Measurements from ENCODE around the gene ZMYND10. TPM values are rescaled to one million over a fixed set of nuclear protein-coding genes. Genes with fewer than 3 reads are reported as not detected.

Gene ZMYND10
- total RNA-seq, 1 experiment from 2014 or later, result 1.4 TPM

- H3K4me1 Mint-ChIP-seq, result peaks cover 18 to 19% of the 10 kb centered on the region in 2 experiments
- no peak overlapping the region for H3K14ac ChIP-seq (ENCODE audit: insufficient read depth, low read length)
- H3K23me2 ChIP-seq (ENCODE audit: insufficient read length, low read depth, low read length, poor library complexity, severe bottlenecking), result peaks cover 19% of the 10 kb centered on the region
- no CpG with 5 or more reads among the region's 14 CpGs for WGBS (ENCODE audit: extremely low coverage, insufficient read length, low lambda C conversion rate)
- H3K9me3 ChIP-seq (ENCODE audit: control insufficient read depth, low read depth, low read length), result no peaks in the 10 kb centered on the region
- TF ChIP-seq CTCF (conservative IDR thresholded peaks at IDR 0.05), result peak; percentile 71
- H2AFZ ChIP-seq (ENCODE audit: low read length), result no peak overlapping the region
- H3K27ac Mint-ChIP-seq, result no peak overlapping the region; a peak in 1 of 7 replicates
- H3K4me2 ChIP-seq (ENCODE audit: insufficient read depth, insufficient read length, low read length), result no peak overlapping the region
- no peaks in the 10 kb centered on the region for H3K9me3 Mint-ChIP-seq
- H3K9ac ChIP-seq (ENCODE audit: extremely low read depth, insufficient read length, low read length), result no peak overlapping the region
- H3K56ac ChIP-seq (ENCODE audit: insufficient read length, low read depth, low read length), result no peak overlapping the region
- H3K23ac ChIP-seq (ENCODE audit: insufficient read length, low read depth, low read length), result no peak overlapping the region
- no peak overlapping the region for H2BK20ac ChIP-seq (ENCODE audit: low read depth, low read length, poor library complexity, severe bottlenecking)
- no peak overlapping the region for H3T11ph ChIP-seq (ENCODE audit: low read length)
- no peak overlapping the region for H2BK15ac ChIP-seq (ENCODE audit: low read depth, low read length)
- H3K79me2 ChIP-seq (ENCODE audit: insufficient read depth, low read length), result no peaks in the 10 kb centered on the region
- no peak overlapping the region for H4K5ac ChIP-seq (ENCODE audit: insufficient read length, low read depth, low read length)
- peaks cover 6 to 15% (median 7%) of the 10 kb centered on the region in 3 experiments; a peak in 6 of 7 replicates for H3K36me3 Mint-ChIP-seq (ENCODE audit: insufficient read depth in 1 of 3, low read depth in 3 of 3)
- H2BK120ac ChIP-seq (ENCODE audit: low read depth, low read length, poor library complexity, severe bottlenecking), result no peak overlapping the region
- no peak overlapping the region for H2BK5ac ChIP-seq (ENCODE audit: insufficient read length, low read length)
- DNase-seq, result peak; percentile 60
- peaks cover 38% of the 10 kb centered on the region for H3K27me3 Mint-ChIP-seq (ENCODE audit: low read depth)
- H3K27me3 ChIP-seq (ENCODE audit: insufficient read depth, low read length), result peaks cover 6% of the 10 kb centered on the region; the same call in 1 of the 2 replicates
- no peak overlapping the region for H3K4ac ChIP-seq (ENCODE audit: low read depth, low read length)
- H3K4me1 ChIP-seq (ENCODE audit: insufficient read depth, low read length), result no peaks in the 10 kb centered on the region; the same call in 1 of the 2 replicates
- H3K18ac ChIP-seq (ENCODE audit: insufficient read length, low read depth, low read length), result no peak overlapping the region
- H2AK5ac ChIP-seq (ENCODE audit: insufficient read length, low read length), result no peak overlapping the region
- peak overlapping the region in 1 of 2 experiments; percentile 14; a peak in 1 of 5 replicates for H3K4me3 Mint-ChIP-seq
- H4K8ac ChIP-seq (replicated peaks; ENCODE audit: insufficient read length, low read depth, low read length), result no peak overlapping the region
- H4K20me1 ChIP-seq (ENCODE audit: control insufficient read depth, insufficient read depth, insufficient read length), result no peaks in the 10 kb centered on the region
- H3K79me1 ChIP-seq (ENCODE audit: insufficient read depth, low read depth, low read length, poor library complexity, severe bottlenecking), result no peaks in the 10 kb centered on the region
- no peak overlapping the region for H2BK12ac ChIP-seq (ENCODE audit: insufficient read length, low read depth, low read length)
- H3K27ac ChIP-seq (ENCODE audit: insufficient read length, low read depth, low read length), result no peak overlapping the region
- H4K91ac ChIP-seq (ENCODE audit: insufficient read length, low read depth, low read length), result no peak overlapping the region
Observed at GRCh38 chr3:50347187-50347813, 1.8 kb upstream of the ZMYND10 start.
